ENCODE results near the gene MTCL1.

MTCL1 gene

GRCh38 chr18:8713691-8714090, 8.3 kb downstream of the MTCL1 start:
- no peak for DNase-seq (ENCODE audit: low spot score)

DNA sequence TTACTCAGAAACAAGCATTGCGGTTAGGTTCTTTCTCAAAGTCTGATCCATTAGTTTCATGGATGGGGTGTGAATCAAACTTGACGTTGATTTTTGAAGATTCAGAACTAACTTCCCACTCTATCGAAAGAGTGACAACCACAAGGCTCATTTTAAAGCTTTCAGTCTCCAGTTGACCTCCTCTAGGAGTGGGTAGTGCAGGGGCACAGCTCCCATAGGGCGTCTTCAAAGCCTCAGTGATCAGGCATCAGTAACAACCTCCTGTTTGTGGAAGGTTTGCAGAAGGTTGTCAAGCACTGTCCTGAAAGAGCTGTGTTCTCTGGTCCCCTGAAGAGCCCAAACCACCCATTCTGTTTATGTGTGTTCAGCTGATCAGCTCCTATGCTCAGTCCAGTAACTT, 10.2 kb downstream of the MTCL1 start:
- DNase-seq (ENCODE audit: low spot score), result no peak

DNA sequence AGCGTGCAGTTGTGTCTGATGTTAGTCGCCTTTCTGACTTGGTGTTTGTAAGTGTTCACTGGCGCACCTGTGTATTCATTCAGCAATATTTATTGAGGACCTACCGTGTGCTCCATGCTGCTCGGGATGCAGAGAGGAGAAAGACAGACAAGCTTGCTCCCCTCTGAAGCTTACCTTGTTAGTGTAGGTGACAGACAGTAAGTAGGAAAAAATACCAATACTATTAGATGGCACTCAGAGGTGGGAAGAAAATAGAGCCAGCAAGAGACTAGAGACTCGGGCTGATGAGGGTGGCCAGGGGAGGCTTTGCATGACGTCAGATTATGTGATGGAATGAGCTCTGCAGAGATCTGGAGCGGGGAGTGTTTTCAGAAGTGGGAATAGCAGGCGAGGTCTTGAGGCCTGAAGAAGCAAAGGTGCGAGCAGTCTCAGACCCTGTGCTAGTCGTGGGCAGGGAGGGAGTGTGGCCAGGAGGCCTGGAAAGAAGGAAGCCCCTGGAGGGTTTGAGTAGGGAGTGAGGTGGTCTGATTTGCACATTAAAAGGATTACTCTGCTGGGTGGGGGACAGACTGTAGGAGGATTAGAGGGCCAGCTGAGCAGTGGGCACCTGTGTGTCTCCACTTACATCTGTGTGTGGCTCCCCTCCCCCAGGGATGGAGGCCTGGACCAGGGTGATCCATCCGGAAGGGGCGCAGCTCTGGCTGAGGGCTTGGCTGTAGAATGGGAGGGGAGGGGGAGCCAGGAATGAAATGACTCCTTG, 11.8 kb downstream of the MTCL1 start:
- no peak for DNase-seq (ENCODE audit: low spot score)

- no peak for DNase-seq (ENCODE audit: low spot score)
These were observed 13.1 kb downstream of the MTCL1 start for GRCh38 chr18:8718401-8718913.

DNA sequence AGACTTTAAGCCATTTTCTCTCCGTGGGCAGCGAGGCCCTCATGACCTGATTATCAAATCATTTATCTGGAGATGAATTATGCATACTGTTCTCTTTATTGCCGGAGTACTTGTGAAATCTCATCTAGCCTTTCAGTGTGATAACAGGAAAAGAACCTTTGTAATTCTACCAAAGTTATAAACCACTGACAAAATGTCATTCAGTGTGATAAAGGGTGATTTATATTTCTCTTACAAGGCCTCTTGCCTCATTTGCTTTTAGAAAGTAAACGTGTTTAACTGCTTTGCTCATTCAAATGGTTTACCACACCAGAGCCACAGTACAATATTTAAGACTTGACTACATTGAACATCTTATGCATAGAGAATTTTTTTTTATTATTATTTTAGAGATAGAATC, 13.8 kb downstream of the MTCL1 start:
- DNase-seq (ENCODE audit: low spot score), result no peak

DNA sequence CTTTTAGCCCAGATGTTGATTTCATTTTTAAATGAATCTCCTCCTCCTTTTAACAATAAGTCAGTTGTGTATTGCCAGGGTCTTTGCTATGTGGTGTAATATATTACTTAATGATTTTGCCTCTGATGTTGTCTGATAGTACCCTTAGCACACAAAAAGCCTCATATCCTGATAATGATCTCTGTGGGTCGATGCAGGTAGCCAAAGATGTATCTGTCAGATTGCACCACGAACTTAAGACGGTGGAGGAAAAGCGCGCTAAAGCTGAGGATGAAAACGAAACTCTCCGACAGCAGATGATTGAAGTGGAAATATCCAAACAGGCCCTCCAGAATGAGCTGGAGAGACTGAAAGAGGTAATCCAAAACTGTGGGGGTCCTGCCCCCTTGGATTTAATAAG, 14.8 kb downstream of the MTCL1 start:
- DNase-seq (ENCODE audit: low spot score), result no peak

DNA sequence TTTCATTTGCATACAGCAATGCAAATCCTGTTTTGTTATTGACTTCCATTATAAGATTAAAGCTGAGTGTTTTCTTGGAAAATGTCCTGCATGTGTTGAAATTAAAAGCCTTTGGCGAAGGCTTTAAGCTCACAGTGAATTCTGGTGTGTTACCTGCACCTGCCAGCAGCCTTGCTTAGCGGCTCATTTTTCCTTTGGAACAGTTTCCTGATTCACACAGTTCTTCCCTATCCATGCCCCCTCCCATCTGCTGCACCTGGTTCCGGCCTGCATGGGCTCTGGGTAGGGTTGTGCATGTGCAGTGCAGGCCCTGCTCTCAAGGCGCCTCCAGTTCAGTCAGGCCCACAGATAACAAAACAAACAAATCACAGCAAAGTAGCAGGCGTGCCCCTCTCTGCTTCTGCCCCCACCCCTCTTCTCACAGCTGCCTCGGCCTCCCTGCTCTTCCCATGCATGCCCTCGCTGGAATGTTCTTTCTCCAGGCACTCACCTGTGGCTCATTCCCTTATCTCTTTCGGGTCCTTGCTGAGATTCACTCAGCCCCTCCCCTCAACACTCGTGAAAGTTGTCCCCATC, 15.8 kb downstream of the MTCL1 start:
- no peak for DNase-seq (ENCODE audit: low spot score)

GRCh38 chr18:8721716-8722115, 16.4 kb downstream of the MTCL1 start:
- no peak for DNase-seq (ENCODE audit: low spot score)

DNA sequence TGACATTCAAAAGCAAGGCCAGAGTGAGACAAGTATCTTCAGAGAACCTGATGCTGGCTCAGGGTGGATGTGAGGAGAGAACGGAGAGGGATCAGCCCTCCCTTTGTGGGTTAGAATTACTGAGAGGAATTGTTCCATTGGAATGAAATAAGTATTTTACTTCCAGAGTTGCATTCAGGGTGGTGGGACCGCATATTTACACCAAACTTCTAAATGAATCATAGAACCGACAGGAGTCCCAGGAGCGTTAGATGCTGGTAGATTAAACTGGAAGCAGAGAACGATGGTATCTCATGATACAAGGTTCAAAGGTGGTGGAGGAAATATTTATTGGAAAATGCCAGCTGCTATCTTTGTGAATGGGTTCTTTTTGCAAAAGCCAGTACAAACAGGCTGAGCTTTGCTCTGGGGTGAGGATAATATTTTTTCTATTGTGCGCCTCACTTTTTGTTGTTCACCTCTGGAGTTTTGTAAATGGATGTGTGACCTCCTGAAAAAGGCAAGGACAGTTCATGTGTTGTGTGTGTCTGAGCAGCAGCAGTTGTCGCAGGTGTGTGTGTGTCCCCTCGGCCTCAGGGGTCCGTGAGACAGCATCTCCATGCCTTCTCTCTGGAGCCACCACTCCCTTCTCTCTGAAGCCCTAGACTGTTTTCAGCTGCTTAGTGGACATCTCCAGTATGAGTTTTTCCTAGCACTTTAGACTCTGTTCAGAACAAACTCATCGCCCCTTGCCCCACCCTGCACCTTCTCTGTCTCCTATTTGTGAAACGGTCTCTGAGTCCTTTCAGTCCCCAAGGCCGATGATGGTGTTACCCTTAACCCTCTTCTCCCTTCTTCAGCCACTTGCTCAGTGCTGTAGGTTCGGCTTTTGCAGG, 17.8 kb downstream of the MTCL1 start:
- DNase-seq (ENCODE audit: low spot score), result no peak

DNA sequence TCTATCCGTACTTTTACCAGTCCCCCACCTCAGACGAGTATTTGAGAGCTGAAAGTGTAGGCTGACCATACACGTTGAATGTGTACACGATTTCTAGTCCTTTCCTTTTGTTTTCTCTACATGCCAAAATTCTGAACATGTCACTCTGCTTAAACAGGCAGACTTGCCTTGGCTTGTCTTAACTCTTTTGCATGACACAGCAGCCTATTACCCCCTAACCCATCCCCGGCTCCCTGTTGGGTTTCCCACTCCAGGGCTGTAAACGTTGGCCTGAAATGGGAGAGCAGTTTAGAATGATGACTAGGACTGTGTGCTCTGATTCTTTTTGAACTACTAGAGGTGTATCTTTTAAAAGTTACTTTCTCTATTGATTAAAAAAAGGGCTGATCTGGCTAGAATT, 19.1 kb downstream of the MTCL1 start:
- DNase-seq (ENCODE audit: low spot score), result no peak

GRCh38 chr18:8726281-8726680, 20.9 kb downstream of the MTCL1 start:
- no peak for DNase-seq (ENCODE audit: low spot score)

GRCh38 chr18:8726963-8727705, 21.8 kb downstream of the MTCL1 start:
- DNase-seq (ENCODE audit: low spot score), result no peak

GRCh38 chr18:8730080-8730827, 24.9 kb downstream of the MTCL1 start:
- DNase-seq (ENCODE audit: low spot score), result no peak

DNA sequence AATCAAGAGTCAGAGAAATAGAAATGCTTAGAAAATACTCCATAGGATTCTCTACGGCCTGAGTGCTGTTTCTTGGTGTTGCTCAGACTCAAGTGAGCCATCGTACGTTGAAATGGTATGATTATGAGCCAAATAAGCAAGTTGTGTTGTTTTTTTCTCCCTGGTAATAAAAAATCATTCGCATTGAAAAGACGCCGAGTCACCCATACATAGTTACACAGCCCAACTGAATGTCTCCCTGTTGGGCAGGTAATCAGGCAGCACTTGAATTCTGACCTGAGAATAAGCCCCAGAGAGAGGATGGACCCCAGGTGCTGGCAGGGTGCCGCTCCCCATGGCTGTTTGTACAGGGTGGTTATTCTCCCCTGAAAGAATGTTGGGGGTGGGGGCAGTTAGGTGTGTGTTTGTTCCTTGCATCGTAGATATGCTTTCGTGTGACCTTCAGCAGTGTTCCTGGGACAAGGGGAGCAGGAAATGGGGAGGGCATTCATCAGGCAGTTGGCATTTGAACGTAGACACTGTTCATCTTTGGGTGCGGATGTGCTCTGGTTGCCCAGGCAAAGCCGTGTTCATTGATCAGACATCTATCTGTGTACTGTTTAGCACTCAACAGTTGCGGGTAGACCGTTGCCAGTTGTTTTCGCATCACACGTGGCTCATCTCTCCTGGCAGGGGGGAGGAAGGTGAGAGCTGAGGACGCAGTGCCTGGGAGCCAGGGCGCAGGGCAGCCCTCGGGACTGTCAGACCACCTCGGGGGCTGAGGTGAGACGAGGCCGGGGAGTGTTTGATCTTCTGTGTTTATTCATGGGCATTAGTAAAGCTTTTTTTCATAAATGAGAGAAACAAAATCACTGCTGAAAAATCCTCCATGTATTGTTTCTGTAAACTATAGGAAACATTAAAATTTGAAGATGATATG, 27.3 kb downstream of the MTCL1 start:
- no peak for DNase-seq (ENCODE audit: low spot score)

GRCh38 chr18:8734496-8734895, 29.1 kb downstream of the MTCL1 start:
- DNase-seq (ENCODE audit: low spot score), result no peak

DNA sequence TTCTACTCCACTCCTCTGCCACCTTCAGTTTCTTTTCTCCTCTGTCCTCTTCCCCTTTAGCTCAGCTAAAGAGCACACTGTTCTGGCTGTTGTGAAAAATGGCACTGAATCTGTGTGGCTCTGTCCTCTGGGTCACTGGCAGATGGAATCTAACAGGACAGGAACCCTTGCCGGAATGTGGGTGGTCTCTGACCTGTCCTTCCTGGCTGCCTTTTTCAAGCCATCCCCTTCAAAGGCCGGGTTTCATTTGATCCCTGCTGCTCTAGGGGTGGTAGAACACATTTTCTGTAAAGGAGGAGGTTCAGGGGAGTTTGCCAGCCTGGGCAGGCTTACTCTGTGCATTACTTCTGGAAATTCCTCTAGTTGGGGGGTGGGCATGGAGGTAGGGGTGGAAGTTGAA, 29.9 kb downstream of the MTCL1 start:
- no peak for DNase-seq (ENCODE audit: low spot score)

DNA sequence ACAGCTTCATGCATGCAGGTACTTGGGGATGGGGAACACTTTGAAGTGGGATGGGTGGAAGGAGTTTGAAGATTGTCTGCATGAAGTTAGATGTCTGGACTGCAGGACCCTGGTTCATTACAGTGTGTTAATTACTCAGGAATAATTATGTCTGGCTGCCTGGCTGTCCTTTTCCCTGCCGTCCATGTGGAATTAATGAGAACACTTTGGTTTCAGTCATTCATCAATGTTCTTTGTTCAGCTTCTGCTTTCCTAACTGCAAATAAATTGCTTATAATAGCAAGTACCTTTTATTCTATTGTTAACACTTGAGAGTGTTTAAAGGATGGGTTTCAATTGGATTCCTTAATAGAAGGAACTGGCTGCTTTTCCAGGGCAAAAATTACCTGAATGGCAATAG, 35.8 kb downstream of the MTCL1 start:
- DNase-seq (ENCODE audit: low spot score), result no peak

DNA sequence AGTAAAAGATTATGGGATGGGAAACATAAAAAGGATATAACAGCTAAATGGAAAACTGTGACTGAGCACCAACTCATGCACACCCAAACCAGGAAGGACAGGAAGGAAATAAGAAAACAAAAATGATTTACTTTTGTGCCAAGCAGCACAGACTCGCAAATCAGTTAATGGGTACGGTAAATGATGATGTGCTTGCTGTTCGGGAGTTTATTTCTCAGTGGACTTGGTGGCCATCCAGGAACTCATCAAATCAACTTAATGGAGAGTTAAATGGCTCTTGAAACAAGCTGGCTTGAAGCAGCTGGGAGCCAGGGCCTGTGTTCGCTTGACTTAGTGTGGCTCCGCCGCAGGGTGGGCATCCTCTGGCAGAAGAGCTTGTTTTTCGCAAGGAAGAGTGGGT, 36.2 kb downstream of the MTCL1 start:
- no peak for DNase-seq (ENCODE audit: low spot score)

DNA sequence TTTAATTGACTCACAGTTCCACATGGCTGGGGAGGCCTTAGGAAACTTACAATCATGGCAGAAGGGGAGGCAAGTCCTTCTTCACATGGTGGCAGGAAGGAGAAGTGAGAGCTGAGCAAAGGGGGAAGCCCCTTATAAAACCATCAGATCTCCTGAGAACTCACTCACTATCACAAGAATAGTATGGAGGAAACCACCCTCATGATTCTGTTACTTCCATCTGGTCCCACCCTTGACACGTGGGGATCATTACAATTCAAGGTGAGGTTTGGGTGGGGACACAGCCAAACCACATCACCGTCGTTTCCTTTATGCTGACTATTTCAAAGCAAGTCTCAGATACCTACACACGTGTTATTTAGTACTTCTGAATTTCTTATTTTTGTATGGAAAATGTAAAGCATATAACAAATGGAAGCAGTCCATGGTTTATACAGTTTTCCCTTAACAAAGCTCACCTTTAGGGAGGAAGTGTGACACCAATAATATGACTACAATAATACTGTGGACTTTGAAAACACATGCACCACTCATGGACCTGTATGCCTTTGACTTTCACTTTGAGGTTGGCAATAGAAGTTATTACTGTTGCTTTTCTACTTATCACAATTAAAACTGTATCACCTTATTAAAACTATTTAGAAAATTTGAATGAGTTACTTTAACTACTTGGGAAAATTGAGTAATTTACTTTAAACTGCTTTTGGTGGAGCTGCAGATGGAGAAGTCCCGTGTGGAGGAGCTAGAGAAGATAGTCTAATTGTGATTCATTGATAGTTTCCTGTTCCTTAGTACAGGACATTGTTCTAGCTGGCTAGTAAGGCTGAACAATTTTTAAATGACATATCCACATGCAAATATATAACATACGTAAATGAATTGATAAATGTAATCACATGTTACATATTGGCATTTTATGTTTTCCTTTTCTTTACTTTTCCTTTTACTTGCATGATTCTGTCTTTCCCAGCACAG, 37.3 kb downstream of the MTCL1 start:
- no peak for DNase-seq (ENCODE audit: low spot score)

Data from D341Med (cell line).